Erythroblast (primary cell): ENCODE measurements around the gene ICAM5.

Experiments used
- DNase-seq, 2 experiments: peaks; one replicate each; lab custom pipeline; 2025; lab: John Stamatoyannopoulos, UW
- GATA1 ChIP-seq: IDR thresholded peaks from 2 replicates; pipeline ENCODE4 v1.6.1; 2011; ENCODE audit warnings: low read depth, mild to moderate bottlenecking, control low read depth, low read length, moderate library complexity
- POLR2A ChIP-seq: IDR thresholded peaks from 2 replicates; pipeline ENCODE4 v1.6.1; 2011; ENCODE audit warnings: mild to moderate bottlenecking, low read length

Gene ICAM5

GRCh38 chr19:10259162-10259905 is 30.4 kb upstream of the ICAM5 start:
- no peak for TF ChIP-seq GATA1
- TF ChIP-seq POLR2A = no peak
- DNase-seq = peak; percentile 90 to 94

- DNase-seq = no peak
- TF ChIP-seq GATA1 = no peak
- TF ChIP-seq POLR2A = no peak
Measured at GRCh38 chr19:10260141-10260584, 29.6 kb upstream of the ICAM5 start.

GRCh38 chr19:10262771-10263170 is 27.0 kb upstream of the ICAM5 start:
- no peak for DNase-seq
- TF ChIP-seq GATA1 (no peak), POLR2A (no peak)

GRCh38 chr19:10266706-10267105 is 23.0 kb upstream of the ICAM5 start:
- DNase-seq = no peak
- TF ChIP-seq GATA1 = no peak
- TF ChIP-seq POLR2A = no peak

GRCh38 chr19:10268071-10268470 is 21.7 kb upstream of the ICAM5 start:
- TF ChIP-seq GATA1 (no peak), POLR2A (no peak)
- DNase-seq = no peak

- peak; percentile 82 to 91 for DNase-seq
- no peak for TF ChIP-seq GATA1
- no peak for TF ChIP-seq POLR2A
Measured at GRCh38 chr19:10269333-10270179, 20.2 kb upstream of the ICAM5 start.

GRCh38 chr19:10270180-10270615 is 19.6 kb upstream of the ICAM5 start:
- TF ChIP-seq GATA1 = no peak
- no peak for TF ChIP-seq POLR2A
- peak; percentile 27 to 57 for DNase-seq

- TF ChIP-seq POLR2A (peak; percentile 38), GATA1 (no peak)
- DNase-seq = peak; percentile 48 to 57
Measured at GRCh38 chr19:10270616-10271394, 18.9 kb upstream of the ICAM5 start, which contains the start of gene ICAM1. Gene ICAM1 (plus strand): TSS chr19:10271120. CDS start chr19:10271160, 40 bp downstream.

GRCh38 chr19:10271543-10272086 is 18.1 kb upstream of the ICAM5 start:
- TF ChIP-seq GATA1 (no peak), POLR2A (no peak)
- no peak for DNase-seq

- TF ChIP-seq GATA1 (no peak), POLR2A (no peak)
- no peak for DNase-seq
Measured at GRCh38 chr19:10274589-10274988, 15.2 kb upstream of the ICAM5 start.

GRCh38 chr19:10277795-10278589 is 11.8 kb upstream of the ICAM5 start:
- no peak for DNase-seq
- TF ChIP-seq POLR2A (no peak), GATA1 (no peak)

GRCh38 chr19:10278935-10279334 is 10.8 kb upstream of the ICAM5 start:
- DNase-seq = no peak
- no peak for TF ChIP-seq POLR2A
- TF ChIP-seq GATA1 = no peak
